GM19452 (cell line): Measurements from ENCODE around the gene FLRT2.

Source experiments
- ATAC-seq: cut with Tn5 transposase; IDR thresholded peaks from one replicate; pipeline ENCODE4 v1.9.1; 2021; ENCODE audit not compliant: unreplicated experiment

FLRT2 gene

DNA sequence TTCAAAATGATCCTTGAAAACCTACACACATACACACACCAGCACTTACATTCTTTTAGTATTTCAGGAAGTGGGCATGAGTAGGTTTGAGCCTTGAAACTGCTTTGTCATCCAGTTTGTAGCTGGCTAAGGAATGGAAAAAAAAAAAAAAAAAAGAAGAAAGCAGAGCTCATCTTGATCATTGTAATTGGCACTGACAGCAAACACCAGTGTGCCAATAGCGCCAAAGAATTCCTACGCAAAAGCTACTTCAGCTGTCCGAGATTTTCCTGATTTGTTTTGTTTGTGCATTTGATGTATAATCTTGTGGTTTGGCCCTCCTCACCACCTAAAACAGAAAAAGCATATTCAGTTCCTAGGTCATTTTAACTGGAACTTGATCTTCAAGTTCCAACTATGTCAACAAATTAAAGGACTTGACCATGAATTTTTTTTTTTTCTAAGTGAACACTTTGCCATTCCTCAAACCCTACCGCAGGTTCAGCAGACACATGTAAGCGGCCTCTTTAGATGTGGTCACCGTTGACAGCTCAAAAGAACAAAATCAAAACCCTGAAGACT lies 57.3 kb downstream of the FLRT2 start:
- ATAC-seq = no peak

DNA sequence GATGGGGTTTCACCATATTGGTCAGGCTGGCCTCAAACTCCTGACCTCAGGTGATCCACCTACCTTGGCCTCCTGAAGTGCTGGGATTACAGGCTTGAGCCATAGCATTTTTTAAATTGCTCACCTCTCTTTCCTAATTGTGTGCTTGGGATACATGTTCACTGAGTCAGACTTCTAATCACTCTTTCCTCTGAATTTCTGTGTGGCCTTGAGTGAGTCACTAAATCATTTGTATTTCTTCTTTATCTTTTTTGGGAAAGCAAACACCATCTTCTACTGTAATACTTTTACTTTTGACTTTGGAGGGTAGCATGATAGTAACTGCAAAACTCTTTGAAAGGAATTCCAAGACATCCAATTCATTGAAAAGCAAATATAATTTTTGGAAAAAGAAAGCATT lies 60.8 kb downstream of the FLRT2 start:
- ATAC-seq = no peak

DNA sequence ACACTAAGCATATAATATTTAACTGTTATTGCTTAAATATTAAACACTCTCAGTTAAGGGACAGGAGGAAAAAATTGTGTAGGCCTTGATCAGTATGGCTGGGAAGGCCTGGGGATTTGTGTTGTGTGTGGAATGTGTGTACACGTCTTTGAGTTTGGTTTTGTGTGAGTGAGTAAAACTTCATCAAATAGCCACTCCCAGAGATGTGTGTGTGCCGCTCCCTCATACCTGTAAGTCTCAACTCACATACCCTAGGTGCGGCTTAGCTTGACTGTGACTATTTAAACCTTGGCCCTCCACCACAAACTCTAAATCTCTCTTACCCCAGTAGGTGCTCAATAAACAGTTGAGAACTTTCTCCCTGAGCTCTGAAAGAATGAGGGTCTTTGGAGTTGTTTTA lies 64.3 kb downstream of the FLRT2 start:
- ATAC-seq = no peak

DNA sequence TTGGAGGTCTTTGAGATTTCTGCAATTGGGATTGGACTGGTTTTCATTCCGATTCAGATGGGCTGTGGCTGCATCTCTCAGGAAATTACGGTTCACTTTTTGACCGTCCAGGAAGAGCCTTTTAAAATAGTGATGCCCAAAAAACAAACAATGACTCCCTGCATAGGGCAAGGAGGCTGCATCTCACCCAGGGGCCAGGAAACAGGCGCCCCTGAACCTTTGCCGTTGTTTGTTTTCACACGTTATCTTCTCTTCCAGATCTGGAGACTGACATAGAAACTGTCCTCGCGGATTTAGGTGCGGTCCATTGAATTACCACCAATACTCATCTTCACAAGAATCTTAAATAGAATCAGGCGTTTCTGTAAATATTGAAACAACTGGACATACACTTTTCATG lies 66.0 kb downstream of the FLRT2 start:
- ATAC-seq = no peak

DNA sequence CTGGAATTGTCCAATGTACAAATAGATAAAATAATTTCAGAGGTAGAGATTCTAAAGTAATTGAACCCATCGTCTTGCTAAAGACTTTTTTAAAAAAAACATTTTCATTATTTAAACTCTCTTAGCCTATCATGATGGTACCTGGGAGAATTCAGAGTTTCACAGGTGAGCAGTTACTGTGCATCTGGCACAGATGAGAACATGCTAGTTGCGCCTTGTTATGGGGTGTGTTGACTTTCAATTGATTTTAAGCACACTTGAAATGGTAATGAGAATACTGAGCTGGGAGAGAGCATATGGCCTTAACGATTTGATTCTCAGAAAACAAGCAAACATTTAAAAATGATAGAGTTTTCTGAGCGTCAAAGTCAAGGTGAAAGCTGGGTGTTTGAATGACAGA lies 66.6 kb downstream of the FLRT2 start:
- no peak for ATAC-seq

DNA sequence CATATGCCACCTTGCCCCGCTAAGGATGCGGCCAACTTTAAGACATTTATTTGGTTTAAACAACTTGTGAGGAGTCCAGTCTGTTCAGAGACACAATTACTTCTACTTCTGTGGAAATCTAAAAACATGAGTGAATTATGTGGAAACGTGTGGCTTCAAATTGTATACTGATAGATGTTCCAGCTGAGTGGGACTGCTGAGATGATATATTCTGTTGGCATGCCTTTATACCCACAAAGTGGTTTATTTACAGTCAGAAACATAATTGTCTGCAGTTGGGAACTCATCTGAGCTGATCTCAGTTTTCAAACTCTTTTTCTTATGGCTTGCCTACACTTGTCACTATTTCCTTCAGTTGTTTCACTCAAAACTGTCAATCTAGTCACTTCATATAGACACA lies 67.8 kb downstream of the FLRT2 start:
- ATAC-seq = no peak

DNA sequence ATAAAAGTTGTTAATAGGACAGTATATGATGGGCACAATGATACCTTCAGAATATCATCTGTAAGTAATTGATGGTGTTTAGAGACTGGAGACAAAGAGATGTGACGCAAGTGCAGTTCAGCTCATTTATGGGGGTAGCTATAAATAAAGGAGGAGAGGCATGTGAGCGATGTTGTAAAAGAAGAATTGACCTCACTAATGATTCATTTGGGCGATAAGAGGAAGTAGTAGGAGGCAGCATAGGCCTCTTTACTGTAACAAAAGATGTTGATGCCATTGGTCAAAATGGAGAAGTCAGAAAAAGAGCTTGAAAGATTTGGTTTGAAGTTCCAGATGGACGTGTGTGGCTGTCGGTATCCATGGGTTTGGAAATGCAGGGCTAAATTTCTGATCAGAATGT lies 70.0 kb downstream of the FLRT2 start:
- no peak for ATAC-seq

DNA sequence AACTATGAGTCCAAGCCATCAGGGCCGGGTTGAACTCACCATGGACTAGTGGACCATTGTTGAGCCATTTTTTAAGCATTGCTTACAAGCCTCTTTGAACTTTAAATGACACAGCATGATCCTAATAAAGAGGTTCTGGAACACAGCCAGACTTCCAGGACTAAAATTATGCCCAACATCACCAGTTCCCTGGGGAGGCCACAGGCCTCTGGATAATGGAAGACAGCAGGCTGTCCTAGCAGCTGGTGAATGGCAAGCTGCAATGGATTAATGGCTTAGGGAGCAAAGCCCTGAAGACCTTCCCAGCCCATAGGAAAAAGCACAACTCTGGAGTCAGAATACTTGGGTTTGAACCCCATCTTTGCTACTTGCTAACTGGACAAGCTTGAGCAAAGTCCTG lies 71.3 kb downstream of the FLRT2 start:
- ATAC-seq = no peak

DNA sequence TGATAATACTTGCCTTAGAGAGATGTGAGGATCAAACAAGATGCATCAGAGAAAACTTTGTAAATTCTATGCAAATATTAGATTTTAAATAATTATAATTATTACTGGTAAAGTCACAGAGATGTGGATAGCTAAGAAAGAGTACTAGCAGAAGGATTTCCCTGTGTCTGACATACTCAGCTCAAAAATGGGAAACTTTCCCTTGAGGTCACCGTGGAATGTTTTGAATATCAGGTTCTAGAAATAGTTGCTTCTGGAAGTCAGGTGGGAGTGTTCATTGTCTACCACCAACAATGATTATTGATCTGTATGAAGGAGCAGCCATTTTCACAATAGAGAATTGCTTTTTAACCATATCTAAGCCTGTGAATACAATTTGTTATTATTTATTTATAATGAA lies 71.7 kb downstream of the FLRT2 start:
- ATAC-seq = no peak

DNA sequence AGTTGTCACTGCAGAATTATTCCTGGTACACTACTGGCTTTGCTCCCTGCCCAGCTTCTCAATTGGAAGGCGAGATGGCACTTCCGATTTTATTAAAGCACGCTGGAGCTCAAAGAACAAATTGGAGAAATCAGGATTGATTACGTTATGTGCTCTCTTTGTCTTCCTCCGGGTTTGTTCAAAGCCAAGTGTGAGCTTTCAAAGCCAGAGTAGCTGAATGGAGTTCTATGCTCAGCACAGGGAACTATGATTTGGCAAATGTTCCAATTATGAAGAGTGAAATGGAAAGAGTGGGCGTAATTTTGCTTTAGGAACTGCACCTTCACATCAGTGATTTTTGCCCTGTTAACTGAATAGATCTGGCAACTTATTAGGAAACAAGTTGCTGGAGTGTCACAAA lies 72.4 kb downstream of the FLRT2 start:
- no peak for ATAC-seq

DNA sequence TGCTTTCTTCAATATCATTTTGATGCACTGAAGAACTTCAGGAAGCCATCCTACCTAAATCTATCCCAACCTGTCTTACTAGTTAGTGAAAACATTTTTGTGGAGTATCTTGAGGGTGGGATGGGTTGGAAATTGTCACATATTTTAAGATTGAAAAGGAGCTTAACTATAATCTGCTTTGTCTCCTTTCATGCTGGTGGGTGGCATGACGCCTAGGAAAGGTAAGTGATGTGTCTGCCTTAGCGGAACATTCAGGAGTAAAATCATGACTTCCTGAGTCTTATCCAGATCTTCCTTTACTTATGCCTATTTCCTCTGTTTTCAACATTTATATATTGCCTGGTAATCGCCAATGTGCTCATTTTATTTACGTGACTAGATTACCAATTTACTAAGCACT lies 74.1 kb downstream of the FLRT2 start:
- no peak for ATAC-seq

DNA sequence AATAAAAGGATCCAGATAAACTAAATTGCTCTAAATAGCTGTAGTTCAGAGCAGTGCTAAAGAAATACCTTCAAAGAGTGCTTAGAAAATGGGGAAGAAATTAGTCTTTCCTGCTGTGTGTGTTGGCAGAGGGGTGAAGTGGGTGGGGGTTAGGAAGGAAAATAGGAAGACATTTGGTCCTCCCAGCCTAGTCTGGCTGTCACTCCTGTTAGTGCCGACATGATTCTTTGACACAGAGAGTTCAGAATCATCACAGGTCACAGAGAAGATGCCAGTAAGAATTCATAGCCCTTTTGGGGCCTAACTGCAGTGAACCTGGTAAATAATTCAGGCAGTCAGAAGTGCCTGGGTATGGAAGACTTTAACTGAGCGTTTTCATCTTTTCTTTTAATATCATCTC lies 74.8 kb downstream of the FLRT2 start:
- ATAC-seq = no peak

DNA sequence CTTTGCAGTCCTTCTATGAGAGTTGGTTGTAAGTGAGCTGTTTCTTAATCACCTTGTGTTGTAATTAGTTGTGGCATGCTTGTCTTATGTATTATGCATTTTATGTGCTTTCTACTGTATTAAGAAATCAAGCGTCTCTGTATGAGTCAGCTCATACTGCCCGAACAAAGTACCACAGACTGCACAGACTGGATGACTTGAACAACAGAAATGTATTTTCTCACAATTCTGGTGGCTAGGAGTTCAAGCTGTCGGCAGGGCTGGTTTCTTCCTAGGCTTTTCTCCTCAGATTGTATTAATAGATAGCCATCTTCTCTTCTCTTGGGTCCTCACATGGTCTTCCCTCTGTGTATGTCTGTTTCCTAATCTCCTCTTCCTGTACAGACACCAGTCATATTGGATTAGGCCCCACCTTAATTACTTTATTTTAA lies 77.7 kb downstream of the FLRT2 start:
- ATAC-seq = no peak

DNA sequence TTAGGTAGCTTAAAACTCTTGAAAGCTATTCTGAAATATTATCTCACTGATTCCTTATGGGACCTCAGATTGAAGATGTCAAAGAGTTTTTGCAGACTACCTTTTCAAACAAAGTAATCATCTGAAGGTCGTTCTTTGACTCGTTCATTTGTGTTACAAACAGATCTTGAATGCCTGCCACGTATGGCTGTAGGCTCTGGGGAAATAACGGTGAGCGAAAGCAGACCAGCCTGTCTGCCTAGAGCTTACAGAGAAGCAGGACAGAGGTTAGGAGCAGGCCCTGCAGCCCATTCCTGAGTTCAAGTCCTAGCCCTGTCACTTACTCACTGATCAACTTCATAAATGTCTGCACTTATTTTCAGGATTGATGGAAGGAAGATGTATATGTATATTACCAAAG lies 83.6 kb downstream of the FLRT2 start:
- no peak for ATAC-seq

DNA sequence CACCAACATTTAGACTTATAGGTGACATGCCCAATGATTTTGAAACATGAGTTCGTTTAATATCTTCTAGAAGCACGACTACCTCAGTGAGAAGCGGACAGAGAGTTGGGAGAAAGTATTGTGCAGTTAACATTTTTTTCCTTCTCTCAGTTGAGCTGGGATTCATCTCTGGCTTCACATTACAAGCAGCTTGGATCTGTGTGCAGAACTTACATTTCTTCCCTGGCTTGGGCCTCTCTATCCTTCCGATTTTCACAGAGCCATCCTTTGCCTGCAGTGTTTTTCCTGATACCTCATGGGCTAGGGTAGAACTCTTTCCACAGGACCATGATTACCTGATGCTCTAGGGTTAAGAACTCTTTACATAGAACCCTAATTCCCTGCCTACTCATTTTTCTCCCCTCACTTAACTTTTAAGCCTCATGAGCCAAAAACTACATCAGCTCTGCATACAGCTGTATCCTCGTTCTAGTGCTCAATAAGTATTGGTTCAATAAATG lies 86.5 kb downstream of the FLRT2 start:
- ATAC-seq = no peak

DNA sequence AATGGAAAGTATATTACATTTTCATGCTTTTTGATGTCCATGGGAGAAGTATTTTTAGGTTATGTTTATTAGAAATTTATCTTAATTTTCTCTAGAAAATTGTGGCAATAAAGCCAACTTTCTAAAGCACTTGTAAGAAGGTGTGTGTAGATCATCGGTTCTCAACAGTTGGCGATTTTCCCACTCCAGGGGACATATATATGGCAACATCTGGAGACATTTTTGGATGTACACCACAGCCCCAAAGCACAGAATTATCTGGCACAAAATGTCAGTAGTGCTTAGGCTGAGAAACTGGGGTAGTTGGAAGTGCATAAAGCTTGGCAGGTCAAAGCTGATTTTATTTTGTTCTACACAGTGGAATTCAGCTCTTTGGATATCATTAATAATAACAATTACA lies 86.9 kb downstream of the FLRT2 start:
- no peak for ATAC-seq

DNA sequence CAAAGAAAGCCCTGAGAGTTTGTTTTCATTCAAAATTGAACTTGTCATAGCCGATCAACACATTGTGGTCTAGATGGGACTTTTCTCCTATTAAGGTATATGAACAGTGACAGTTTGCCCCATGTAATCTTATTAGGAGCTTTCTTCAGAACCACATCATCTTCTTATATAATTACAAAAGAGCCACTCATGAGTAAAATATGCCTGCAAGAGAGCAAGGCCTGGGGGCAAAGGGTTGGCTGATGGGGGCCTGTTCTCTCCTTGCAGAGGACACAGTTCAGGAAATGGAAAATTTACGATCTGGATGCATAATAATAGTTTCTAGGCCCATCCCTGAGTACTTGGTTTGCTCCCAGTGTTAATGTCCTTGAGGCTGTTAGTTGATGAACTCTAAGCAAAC lies 87.8 kb downstream of the FLRT2 start:
- ATAC-seq = no peak

DNA sequence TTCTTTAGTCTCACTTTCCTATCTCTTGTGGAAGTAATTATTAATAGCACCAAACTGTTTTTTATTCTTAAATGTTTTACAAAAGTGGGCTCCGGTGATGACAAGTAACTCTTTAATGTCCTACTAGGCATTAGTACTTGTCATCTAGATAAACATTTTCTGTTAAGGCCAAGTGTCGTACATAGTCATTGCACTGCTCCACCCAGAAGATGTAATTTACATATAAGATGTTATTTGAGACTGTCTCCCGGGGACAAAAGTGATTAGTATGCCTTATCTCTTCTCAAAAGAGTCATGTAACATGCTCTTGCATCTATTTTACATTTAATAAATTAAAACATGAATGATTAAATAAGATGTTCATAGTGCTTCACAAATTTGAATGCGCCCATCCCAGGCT lies 88.4 kb downstream of the FLRT2 start:
- no peak for ATAC-seq

DNA sequence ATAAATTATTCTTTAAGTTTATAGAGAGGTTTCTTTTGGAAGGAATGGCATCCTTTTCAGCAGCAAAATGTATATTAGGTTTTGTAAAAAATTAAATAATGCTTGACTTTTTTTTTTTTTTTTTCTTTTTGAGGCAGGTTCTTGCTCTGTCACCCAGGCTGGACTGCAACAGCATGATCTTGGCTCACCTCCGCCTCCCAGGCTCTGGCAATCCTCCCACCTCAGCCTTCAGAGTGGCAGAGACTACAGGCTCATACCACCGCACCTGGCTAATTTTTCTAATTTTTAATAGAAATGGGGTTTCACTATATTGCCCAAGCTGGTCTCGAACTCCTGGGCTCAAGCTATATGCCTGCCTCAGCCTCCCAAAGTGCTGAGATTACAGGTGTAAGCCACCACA lies 89.0 kb downstream of the FLRT2 start:
- ATAC-seq = no peak

DNA sequence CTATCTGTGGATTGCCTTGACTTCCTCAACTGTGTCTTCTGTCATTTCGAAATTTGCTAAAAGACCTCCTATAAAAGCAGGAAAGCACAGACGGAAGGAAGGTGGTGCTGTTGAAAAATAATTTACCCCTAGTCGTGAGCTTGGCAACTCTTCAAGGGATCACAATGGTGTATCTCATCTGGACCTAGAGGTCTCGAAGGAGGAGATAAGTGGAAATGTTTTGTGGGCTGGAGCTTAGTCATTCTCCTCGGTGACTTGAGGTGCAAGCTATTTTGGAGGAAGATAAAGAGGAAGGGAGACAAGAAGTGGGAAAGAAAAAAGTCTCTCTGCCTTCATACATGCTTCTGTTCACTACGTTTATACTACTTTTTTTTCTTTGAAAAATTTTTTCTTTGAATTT lies 89.9 kb downstream of the FLRT2 start:
- ATAC-seq = no peak

DNA sequence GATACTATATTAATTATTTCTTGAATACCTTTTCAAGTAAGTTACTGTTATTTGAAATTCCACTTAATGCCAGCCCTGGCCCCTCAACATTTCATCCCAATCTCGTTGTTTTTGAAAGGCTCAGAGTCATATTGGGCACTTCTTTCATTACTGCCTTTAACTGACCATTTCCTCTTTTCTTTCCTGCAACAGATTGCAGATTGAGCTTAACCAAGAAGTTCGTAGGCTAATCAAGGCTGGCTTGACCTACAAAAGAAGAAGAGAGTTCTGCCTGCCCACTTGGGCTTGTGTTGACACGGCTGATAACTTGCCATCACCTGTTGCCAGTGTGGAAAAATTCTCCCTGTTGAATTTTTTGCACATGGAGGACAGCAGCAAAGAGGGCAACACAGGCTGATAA lies 91.0 kb downstream of the FLRT2 start:
- ATAC-seq = no peak

DNA sequence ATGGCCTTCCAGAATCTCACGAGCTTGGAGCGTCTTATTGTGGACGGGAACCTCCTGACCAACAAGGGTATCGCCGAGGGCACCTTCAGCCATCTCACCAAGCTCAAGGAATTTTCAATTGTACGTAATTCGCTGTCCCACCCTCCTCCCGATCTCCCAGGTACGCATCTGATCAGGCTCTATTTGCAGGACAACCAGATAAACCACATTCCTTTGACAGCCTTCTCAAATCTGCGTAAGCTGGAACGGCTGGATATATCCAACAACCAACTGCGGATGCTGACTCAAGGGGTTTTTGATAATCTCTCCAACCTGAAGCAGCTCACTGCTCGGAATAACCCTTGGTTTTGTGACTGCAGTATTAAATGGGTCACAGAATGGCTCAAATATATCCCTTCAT lies 92.2 kb downstream of the FLRT2 start:
- no peak for ATAC-seq

DNA sequence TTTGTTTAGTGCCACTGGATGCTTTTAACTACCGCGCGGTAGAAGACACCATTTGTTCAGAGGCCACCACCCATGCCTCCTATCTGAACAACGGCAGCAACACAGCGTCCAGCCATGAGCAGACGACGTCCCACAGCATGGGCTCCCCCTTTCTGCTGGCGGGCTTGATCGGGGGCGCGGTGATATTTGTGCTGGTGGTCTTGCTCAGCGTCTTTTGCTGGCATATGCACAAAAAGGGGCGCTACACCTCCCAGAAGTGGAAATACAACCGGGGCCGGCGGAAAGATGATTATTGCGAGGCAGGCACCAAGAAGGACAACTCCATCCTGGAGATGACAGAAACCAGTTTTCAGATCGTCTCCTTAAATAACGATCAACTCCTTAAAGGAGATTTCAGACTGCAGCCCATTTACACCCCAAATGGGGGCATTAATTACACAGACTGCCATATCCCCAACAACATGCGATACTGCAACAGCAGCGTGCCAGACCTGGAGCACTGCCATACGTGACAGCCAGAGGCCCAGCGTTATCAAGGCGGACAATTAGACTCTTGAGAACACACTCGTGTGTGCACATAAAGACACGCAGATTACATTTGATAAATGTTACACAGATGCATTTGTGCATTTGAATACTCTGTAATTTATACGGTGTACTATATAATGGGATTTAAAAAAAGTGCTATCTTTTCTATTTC lies 93.2 kb downstream of the FLRT2 start:
- ATAC-seq = no peak
